ENCODE measurements around the gene SH3PXD2B. TPM values are rescaled to one million over a fixed set of nuclear protein-coding genes. Genes with fewer than 3 reads are reported as not detected.

SH3PXD2B gene
- total RNA-seq, 6 experiments from 2014 or later: 2.5 to 6.8 (median 5.2) TPM

DNA sequence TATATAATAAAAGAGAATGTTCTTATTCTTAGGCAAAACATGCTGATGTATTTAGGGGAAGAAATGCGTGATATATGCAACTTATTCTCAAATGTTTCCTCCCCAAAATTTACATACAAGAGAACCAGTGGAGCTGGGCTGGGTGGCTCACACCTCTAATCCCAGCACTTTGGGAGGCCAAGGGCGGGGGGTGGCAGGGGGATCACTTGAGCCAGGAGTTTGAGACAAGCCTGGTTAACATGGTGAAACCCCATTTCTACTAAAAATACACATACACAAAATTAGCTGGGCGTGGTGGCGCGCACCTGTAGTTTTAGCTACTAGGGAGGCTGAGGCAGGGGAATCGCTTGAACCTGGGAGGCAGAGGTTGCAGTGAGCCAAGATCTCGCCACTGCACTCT lies 143.3 kb downstream of the SH3PXD2B start:
- Histone ChIP-seq H3K9me3 (no peaks in the 10 kb centered on the region), H3K4me1 (no peaks in the 10 kb centered on the region), H3K4me3 (no peak overlapping the region), H3K27me3 (no peaks in the 10 kb centered on the region), H3K27ac (no peak overlapping the region), H3K36me3 (no peaks in the 10 kb centered on the region)
- DNase-seq (peak in 1 of 3 donors; percentile 30), ATAC-seq (no peak)
- WGBS (ENCODE audit: insufficient coverage, low coverage, low lambda C conversion rate, missing lambda C conversion rate): 89% methylated on average over 7 of the region's 7 CpGs
- intact Hi-C loops (cut with DNase I): no loop called here
- TF ChIP-seq, protein P1, sequence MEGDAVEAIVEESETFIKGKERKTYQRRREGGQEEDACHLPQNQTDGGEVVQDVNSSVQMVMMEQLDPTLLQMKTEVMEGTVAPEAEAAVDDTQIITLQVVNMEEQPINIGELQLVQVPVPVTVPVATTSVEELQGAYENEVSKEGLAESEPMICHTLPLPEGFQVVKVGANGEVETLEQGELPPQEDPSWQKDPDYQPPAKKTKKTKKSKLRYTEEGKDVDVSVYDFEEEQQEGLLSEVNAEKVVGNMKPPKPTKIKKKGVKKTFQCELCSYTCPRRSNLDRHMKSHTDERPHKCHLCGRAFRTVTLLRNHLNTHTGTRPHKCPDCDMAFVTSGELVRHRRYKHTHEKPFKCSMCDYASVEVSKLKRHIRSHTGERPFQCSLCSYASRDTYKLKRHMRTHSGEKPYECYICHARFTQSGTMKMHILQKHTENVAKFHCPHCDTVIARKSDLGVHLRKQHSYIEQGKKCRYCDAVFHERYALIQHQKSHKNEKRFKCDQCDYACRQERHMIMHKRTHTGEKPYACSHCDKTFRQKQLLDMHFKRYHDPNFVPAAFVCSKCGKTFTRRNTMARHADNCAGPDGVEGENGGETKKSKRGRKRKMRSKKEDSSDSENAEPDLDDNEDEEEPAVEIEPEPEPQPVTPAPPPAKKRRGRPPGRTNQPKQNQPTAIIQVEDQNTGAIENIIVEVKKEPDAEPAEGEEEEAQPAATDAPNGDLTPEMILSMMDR (IDR thresholded peaks at IDR 0.05): no peak
- no peak for TF ChIP-seq POLR2A (IDR thresholded peaks at IDR 0.05)

DNA sequence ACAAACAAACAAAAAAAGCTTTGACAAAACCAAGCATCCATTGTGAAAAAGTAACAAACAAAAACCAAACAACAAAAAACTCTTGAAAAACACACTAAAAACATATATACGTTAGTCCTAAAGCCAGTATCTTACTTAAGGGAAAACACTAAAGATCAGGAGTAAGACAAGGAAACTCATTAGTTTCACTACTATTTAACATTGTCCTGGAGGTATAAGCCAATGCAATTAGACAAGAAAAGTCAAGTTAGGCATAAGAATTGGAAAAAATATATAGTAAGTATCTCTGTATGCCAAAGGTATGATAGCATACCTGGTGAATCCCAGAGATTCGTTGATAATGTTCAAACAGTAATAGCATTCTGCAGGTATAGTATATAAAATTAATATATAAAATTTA lies 148.9 kb downstream of the SH3PXD2B start:
- peaks cover 0 to 3% (median 0%) of the 10 kb centered on the region in 4 donors for H3K9me3 ChIP-seq
- 79% methylated on average over 2 of the region's 2 CpGs for WGBS (ENCODE audit: insufficient coverage, low coverage, low lambda C conversion rate, missing lambda C conversion rate)

DNA sequence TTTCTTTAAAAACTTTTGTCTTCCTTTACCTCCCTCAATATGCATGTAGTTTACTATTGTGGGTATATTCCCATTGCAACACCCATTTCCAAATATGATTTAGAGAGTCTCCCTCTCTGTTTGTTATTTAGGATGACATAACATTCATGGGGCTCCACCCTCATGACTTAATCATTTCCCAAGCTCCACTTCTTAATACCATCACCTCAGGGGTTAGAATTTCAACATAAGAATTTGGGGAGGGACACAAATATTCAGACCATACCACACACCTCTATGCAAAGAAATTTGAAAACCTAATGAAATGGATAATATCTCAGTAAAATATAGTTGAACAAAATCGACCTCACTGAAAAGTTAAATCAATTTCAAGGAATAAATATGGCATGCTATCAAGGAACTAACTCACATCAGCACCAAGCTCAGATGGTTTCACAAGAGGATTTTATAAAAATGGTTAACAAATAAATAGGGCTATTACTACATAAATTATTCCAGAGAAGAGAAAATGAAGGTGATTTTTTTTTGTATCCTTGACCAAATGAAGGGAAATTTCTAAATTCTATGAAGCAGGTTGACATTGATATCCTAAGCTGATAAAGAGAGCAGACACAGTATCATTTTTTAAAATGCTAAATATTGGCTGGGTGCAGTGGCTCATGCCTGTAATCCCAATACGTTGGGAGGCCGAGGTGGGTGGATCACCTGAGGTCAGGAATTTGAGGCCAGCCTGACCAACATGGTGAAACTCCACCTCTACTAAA lies 150.6 kb downstream of the SH3PXD2B start:
- Histone ChIP-seq H3K27me3 (no peaks in the 10 kb centered on the region), H3K36me3 (no peaks in the 10 kb centered on the region), H3K4me1 (peaks cover 0 to 8% (median 0%) of the 10 kb centered on the region in 4 donors), H3K4me3 (no peak overlapping the region), H3K27ac (no peak overlapping the region), H3K9me3 (peaks cover 0 to 3% (median 0%) of the 10 kb centered on the region in 4 donors)
- TF ChIP-seq POLR2A (IDR thresholded peaks at IDR 0.05): no peak
- TF ChIP-seq, protein P1 (IDR thresholded peaks at IDR 0.05): no peak
- intact Hi-C loops (cut with DNase I): no loop called here
- ATAC-seq (peak in 2 of 4 donors; percentile 15 to 35), DNase-seq (no peak)
- WGBS (ENCODE audit: insufficient coverage, low coverage, low lambda C conversion rate, missing lambda C conversion rate): 74% methylated on average over 3 of the region's 3 CpGs

More for the DNA sequence above, 148.9 kb downstream of the SH3PXD2B start:
- DNase-seq (no peak), ATAC-seq (no peak)
- Histone ChIP-seq H3K4me3 (no peak overlapping the region), H3K36me3 (no peaks in the 10 kb centered on the region), H3K4me1 (peaks cover 0 to 8% (median 0%) of the 10 kb centered on the region in 4 donors), H3K27ac (no peak overlapping the region), H3K27me3 (no peaks in the 10 kb centered on the region)
- intact Hi-C loops (cut with DNase I): no loop called here
- TF ChIP-seq POLR2A (IDR thresholded peaks at IDR 0.05): no peak
- TF ChIP-seq, protein P1 (IDR thresholded peaks at IDR 0.05): no peak

DNA sequence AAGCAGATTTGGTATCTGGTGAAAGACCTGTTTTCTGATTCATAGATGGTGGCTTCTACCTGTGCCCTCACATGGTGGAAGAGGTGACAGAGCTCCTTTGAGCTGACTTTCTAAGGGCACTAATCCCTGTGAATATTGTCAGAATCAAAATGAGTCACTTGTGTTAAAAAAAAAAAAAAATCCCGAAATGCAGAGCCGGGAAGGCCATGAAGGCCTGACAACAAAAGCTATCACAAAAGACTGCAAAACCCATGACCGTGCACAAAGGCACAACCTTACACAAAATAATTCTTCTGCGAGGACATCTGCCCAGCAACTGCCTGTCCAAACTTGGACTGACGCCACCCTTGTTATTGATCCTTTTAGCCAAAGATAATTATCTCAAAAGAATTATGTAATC lies 151.2 kb downstream of the SH3PXD2B start:
- TF ChIP-seq, protein P1 (IDR thresholded peaks at IDR 0.05): no peak
- no peak for TF ChIP-seq POLR2A (IDR thresholded peaks at IDR 0.05)
- Histone ChIP-seq H3K27me3 (no peaks in the 10 kb centered on the region), H3K27ac (no peak overlapping the region), H3K4me1 (peaks cover 0 to 8% (median 0%) of the 10 kb centered on the region in 4 donors), H3K9me3 (peaks cover 0 to 3% (median 0%) of the 10 kb centered on the region in 4 donors), H3K36me3 (no peaks in the 10 kb centered on the region), H3K4me3 (no peak overlapping the region)
- ATAC-seq (peak in 3 of 4 donors; percentile 46 to 70 (median 48)), DNase-seq (no peak)
- WGBS (ENCODE audit: insufficient coverage, low coverage, low lambda C conversion rate, missing lambda C conversion rate): 40% methylated on average over 5 of the region's 5 CpGs
- intact Hi-C loops (cut with DNase I): no loop called here

All from right lobe of liver (tissue), 6 donors.